Superior temporal gyrus (tissue), 1 donor: ENCODE data around the gene TBC1D22A.
A peak's percentile ranks its signal among the peaks of the same experiment; 100 is the strongest.

Experiments
- DNase-seq: peaks from one replicate; pipeline ENCODE4 v3.0.0-alpha.2; 2016; ENCODE audit errors: extremely low spot score

TBC1D22A gene

DNA sequence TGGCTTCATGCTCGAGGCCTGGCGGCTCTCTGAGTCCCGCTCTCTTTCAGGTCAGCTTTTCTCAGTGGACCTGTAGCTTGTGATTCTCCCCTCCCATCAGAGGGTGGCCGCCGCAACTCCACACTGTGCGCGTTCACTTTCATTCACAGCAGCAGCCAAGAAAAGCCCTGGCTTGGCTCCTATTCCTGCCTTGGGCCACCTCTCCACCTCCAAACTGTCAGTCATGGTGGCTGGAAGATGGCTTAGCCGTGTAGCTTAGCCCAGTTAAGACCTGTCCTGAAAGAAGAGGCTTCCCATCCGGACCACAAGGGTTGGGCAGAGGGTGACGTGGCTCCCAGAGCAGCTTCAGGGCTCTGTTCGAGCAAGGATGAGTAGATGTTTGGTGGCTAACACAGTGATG, 125.5 kb downstream of the TBC1D22A start:
- no peak for DNase-seq

DNA sequence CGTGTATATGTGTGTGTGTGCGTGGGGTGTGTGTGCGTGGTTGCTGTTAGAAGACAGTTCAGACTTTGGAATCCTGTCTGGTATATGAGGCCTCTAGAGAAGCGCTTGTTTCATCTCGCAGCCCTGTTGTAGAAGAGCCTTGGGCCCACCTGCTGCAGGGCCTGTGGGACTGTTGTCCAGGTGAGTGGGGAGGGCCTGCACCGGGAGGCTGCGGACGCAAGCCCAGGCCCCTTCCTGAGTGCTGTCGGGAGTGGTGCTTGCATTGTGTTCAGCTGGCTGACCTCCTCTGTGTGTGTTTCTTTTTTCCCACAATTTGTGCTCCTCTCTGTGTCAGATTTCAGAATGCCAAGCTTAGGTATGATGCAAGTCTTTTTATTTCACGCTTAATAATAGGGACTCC, 128.4 kb downstream of the TBC1D22A start:
- DNase-seq = no peak

DNA sequence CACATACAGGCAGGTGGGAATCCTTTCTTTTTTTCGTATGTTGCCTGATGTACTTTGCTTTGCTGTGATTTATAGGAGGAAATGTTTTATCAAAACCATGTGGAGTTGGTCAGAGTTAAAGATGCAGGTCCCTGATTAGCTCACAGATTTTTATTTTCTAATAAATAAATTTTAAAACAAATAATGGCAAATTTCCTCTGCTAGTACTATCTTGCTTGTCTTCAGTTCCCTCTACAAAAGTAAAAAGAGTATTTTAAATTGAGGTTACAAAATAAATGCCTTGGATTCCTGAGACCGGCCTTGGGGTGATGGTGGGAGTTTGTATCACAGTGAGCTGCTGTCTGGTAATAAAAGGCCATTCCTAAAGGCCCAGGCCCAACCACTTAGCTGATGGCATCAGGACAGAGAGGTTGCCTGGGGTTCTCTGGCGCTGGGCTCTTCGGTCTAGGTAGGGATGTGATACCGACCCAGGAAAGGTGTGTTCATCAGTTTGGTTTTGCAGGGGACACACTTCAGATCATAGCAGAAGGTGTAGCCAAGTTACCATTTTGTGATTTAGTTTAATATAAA, 129.0 kb downstream of the TBC1D22A start:
- DNase-seq = no peak

DNA sequence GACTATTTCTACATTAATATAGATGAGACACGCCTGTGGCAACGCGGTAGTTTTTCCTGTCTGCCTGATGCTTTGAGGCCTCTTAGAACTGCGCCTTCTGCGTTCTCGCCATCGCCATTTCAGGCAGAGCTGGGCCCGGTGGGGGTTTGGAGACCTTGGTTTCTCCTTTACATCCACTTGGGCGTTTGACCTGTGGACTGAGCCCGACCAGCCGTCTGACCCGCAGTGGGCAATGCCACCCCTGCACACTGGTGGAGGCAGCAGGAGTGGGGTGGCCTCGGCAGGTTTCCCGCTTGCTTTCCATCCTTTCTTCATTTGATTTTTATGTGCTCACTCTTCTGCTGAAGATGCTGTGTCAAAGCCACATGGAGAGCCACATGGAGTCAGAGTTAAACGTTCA, 130.4 kb downstream of the TBC1D22A start:
- DNase-seq = no peak

DNA sequence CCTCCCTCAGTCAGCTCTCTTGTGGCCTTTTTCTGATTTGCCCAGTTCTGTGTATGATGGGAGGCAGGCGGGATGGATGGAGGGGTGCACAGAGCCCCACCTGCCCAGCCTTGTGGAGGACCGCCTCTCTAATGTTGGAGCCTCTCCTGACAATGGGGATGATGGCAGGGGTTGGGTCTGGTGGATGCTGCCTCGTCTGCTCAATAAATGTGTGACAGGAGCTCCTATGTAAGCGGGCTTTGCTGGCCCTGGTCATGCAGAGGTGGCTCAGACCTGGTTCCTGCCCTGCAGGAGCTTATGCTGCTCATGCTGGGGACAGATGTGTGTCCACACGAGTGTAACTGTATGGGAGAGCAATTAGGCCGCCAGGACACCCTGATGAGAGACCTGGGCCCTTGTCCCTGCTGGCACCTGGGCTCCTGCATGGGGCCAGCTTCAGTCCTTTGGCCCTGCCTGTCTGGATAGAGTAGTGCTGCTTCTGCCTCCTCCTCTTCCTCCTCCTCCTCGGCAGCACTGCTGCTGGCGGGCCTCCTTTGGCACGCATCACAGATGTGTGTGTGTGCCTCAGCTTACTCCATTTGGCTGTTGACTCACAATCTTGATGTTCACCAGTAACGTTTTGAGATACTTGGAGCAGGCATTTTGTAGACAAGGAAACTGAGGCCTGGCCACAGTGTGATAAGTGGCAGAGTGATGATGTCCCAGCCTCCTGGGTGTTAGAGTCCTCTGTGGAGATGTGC, 131.0 kb downstream of the TBC1D22A start:
- no peak for DNase-seq

DNA sequence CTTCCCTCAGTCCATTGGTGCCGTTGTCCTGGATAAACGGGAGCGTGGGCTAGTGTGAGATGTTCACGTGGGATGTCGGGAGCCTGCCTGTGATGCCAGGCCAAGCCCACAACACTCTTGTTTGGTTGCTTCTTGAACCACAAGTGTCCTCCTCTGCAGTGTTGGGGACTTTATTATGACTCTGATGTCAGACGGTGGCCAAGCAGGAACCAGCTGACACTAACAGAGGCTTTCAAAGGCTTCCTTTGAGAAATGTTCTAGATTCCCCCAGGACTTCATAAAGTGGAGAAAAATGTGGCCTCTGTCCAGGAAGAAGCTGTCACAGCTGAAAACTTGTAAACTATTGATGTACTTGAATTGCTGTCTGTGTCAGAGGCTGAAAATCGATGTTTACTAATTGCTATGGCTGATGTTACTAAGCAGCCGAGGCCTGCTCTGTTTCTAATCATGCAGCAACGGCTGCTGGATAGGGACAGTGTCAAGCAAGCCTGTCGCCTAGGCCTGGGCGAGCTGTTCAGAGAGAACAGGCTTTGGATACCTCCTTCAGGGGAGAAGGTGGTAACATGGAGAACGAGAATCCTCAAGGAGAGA, 131.7 kb downstream of the TBC1D22A start:
- DNase-seq = peak; percentile 36

DNA sequence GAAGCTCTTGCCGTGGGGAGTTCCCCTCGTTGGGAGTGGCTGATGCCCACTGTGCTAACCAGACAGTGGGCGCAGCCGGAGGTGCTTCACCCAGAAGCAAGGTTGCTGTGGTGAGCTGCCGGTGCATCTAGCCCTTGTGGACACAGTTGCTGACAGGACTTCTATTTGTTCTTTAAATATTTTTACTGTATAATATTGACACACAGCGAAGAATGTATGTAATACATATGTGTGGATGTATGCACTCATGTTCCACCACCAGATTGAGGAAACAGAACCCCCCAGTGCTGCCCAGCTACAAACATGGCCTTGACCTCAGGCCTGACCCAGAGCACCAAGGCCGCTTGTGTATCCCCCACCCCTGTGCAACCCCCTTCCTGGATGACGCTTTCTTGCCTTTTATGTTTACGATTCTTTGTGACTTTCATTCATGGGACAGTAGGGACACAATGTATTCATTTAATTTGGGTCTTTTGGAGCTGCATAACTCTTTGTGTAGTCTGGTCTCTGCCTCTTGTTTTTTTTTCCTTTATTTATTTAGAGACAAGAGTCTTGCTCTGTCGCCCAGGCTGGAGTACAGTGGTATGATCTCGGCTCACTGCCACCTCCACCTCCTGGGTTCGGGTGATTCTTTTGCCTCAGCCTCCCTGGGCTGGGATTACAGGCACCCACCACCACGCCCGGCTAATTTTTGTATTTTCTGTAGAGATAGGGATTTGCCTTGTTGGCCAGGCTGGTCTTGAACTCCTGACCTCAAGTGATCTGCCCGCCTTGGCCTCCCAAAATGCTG, 132.6 kb downstream of the TBC1D22A start:
- no peak for DNase-seq

DNA sequence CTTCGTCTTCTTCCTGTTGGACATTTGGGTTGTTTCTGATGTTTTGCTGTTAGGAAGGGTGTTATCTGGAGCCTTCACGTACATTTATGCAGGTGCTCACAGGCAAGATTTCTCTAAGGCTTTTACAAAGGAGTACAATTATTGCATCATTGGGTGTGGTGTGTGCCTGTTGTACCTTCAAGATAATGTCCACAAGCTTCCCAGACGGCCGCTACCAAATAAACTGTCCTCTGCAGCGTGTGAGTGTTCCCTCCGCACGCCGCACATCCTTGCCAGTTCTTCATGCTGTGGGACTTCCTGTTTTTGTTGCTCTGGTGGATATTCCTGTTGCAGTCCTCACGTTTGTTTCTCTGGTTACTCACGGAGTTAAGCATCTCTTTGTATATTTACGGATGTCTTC, 133.3 kb downstream of the TBC1D22A start:
- no peak for DNase-seq

DNA sequence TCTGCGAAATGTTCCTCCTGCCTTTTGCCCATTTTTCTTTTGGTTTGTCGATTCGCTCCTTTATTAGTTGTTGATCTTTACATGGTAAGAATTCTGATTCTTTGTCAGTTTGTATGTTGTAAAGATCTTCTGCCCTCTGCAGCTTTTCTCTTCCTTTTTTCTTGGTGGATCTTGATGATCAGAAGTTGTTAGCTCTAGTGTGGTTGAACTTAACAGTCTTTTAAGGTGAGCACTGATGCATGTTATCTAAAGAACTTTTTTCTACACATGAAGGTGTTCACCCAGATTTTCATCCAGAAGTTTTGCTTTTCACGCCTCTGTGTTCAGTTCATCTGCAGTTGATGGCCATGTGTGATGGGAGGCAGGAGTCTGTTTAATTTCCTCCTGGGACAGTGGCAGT, 133.7 kb downstream of the TBC1D22A start:
- no peak for DNase-seq

DNA sequence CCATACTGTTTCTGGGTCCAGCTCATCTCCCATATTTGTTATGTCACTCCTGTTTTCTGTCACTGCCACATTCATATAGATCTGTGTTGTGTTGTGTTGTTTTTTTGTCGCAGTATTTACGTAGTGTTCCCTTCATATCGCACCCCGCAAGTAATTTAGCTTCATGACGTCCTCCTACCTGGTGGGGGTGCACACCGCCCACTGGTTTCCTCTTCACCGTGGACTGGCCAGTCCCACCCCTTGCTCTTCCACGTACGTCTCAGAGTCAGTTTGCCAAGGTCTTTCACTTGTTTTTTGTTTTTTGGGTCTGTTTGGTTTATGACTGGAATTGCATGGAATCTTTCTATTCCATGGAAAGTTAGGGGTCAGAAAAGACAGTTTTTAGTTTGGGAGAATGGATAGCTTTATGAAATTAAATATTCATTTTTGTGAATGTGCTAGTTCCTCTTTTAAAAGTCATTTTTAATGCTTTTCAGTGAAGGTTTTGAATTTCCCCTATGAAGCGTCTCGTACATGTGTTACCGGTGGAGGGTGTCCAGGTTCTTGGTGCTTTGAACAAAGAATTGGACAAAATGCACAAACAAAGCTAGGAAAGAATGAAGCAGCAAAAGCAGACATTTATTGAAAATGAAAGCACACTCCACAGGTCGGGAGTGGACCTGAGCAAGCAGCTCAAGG, 134.3 kb downstream of the TBC1D22A start:
- no peak for DNase-seq

DNA sequence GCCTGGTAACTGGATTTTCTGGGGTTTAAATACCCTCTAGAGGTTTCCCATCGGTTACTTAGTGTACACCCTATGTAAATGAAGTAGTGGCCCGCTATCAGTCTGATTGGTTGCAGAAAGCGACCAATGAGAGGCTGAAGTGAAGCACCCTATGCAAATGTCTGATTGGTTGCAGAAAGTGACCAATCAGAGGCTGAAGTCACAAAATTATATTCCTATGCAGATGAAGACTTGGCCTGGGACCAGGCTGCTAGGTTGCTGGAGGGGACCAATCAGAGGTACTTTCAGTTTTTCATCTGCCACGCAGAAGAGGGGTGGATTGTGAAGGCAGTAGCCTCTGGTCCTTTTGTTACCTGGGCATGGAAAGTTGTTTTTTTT, 134.8 kb downstream of the TBC1D22A start:
- DNase-seq = no peak

DNA sequence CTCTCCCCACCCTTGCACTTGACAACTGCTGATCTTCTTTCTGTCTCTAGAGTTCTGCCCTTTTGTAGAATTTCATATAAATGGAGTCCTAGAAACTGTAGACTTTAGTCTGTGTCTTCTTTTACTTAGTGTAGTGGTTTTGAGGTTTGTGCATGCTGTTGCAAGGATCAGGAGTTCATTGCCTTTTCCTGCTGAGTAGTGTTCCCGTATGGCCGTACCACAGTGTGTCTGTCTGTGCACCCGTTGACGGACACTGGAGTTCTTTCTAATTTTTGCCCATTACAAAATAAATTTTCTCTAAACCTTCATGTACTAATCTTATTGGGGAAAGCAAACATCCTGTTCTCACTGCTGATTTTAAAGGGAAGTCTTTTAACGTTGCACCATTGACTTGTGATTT, 138.1 kb downstream of the TBC1D22A start:
- no peak for DNase-seq

DNA sequence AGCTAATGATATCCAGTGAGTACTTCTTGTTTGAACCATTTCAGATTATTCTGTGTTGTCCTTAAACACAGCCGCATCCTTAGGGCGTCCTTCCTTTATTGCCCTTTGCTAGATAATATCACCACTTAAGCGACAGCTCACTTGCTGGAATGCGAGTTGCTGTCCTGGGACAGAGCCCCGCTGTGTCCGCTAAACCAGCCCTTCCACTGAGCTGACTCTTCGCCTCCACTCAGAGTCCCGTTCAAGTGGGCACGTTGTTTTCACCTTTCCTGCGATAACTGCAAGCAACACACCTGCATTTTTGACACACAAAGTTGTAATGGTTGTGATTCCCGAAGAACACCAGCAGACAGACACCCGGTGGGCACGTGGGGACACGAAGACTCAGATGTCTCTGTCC, 140.0 kb downstream of the TBC1D22A start:
- no peak for DNase-seq

DNA sequence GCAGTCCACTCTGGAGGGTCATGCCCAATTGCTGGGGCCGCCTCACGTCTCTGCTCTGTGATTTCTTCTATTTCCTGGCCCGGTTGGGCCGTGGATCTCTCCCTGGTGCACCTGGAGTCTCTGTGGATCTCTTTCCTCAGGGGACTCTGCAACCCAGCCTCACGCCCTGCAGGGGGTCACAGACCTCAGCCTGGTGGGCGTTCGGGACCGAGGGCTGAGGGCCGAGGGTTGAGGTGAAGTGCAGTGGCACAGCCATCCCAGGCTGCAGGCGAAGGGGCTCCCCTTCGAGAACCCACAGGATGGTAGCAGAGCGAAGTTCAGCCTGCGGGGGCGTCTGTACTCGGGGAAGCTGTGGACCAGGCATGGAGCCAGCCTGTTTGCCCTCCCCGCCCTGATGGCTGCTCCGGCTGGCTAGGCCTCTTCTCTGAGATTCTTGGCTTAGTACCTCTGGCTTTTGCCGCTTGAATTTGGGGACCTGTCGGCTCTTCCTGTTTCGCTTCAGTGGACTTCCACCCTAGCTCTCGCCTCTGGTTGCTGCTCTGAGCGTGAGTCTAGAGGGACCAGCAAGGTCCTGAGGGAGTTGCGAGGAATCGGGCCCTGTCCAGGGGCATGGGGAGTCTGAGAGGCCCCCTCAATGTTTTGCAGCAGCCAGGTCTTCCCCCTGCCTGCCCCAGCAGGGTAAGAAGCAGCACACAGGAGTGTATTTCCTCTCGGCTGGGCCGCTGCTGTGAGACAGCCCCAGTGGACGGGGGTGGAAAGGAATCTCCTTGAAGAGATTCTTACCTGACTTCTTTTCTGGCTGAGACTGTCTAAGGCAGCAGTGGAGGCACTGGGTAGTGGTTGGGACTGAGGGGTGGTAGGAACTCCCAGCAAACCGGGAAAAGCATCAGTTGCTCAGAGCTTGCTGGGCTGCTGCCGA, 140.8 kb downstream of the TBC1D22A start:
- DNase-seq = no peak

DNA sequence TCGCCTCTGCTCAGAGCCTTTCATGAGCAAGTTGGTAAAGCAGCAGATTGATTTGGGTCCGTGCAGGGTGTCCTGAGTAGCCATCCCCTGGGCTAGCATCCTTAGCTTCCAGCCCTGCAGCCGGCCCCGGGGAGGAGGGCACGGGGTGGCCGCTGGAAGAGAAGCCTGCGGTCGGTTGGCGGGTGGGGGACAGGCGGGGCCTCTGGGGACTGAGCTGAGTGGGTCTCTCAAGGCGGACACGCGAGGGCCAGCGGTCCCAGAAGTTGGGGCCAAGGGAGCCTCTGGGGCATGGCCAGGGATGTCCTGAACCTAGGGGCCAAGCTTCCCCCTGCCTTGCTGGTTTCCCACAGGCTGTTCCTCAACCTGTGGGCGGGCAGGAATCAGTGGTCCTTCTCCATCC, 143.0 kb downstream of the TBC1D22A start:
- no peak for DNase-seq

DNA sequence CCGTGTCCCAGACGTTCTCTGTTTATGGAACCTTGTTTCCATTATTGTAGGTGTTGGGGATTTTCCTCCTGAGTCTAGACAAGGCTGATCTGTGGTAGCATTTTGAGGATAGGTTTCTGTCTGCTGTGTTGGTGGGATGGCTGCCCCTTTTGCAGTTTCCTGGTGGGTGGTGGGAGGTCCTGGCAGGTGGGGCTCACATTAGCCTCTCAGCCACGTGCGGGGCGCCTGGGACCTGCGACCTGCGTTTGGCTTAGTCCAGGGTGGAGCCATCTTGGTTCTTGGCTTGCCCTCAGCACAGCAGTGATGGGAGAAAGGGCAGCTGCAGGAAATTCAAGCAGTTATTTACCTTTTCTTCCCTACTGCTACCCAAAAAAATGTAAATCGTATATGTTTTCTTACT, 143.4 kb downstream of the TBC1D22A start:
- DNase-seq = no peak

DNA sequence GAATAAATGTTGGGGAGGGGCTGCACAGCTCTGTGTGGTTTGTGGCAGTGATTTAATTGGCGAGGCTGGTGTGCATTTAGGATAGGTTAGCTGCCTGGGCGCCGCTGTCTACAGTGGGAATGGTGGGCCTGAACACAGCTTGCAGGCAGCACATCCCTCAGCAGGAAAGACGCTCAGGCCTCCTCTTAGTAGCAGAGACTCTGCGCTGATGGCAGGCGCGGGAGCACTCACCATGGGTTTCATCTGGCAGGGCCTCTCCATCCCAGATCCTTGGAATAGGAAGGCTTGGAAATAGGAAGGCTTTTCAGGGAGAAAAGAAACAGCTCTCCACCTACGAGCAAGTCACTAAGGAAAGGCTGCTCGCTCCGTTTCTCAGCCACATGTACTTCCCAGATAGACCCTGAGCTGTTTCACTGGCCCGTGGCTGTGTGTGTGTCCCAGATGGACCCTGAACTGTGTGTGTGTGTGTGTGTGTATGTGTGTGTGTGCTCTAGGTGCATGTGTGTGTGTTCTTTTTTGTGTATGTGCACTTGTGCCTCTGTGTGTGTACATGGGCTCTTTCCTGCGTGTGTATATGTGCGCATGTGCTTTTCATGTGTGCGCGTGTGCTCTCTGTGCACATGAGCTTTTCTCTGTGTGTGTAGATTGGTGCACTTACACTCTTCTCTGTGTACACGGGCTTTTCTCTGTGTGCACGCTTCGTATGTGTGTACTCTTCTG, 144.0 kb downstream of the TBC1D22A start:
- no peak for DNase-seq

DNA sequence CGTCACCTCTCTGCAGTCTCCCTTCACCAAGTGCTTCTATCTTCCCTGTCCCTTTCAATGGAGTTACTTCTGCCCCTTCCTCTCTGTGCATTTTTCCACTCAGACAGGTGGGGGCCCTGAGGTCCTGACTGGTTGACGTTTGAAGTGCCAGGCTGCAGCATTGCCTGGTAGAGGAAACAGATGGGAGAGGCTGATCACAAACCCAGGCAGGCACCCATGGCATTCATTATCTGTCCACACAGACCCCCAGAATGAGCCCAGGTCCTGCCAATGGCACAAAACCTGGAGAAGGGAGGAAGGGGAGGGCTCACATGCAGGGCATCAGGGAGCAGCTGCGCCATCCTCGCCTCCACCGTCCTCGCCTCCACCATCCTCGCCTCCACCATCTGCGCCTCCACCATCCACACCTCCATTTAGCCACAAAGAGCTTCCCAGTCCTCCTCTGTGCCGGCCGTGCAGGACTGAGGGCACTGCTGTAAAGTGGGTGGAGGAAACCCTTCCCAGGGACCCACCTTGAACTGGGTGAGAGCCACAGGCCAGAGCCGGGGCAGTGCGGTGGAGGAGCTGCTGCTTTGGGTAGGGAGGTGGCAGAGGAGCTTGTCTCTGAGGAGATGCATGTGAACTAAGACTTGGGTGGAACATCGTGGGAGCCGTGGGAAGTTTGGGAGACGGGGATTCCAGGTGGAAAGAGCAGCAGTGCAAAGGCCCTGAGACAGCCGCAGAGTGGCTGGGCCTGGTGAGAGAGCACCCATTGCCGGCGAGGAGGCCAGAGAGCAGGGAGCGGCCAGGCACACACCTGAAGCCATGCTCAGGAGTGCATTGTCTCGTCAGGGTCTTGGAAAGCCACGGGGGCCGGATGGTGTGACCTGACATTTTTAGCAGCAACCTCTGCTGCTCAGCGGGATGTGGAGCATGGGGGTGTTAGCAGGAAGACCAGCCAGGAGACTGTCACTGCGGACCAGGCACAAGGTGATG, 145.1 kb downstream of the TBC1D22A start:
- no peak for DNase-seq

DNA sequence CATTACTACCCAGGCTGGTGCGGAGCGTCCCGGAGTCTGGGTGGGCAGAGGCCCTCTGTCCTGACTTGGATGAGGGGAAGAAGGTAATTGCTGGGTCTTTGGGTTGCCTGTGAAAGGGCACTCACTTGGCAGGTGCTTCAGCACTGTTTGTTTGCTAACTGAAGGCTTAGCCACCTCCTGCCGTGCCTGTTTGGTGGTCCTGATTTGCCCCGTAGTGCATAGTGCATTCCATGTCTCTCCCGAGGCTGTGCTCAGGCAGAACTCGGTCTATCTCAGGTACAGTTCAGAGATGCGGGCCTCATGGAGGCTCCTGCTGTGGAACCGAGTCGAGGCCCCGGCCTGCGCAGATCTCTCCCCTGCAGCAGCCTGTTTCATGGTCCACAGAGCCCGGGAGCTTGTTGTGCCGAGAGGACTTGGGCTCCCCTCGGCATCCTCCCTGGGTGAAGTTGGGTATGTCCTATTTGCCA, 146.2 kb downstream of the TBC1D22A start:
- no peak for DNase-seq
